ENCODE results near the gene DYNC1I2. TPM values are rescaled to one million over a fixed set of nuclear protein-coding genes. Genes with fewer than 3 reads are reported as not detected.

DYNC1I2 gene
- total RNA-seq, 4 donors from 2014 or later = 47.5 to 146 (median 101) TPM

- in situ Hi-C loops (cut with MboI; ENCODE audit: low pct_ligation_motif_present in 1 of 4, low pct_unique_long_range_greater_than_20kb in 1 of 4, low sequenced_read_pairs in 3 of 4) (no loop called here), intact Hi-C loops (cut with DNase I; ENCODE audit: low total_unique reads) (no loop called here)
- Histone ChIP-seq H3K4me1 (no peaks in the 10 kb centered on the region), H3K27ac (no peak overlapping the region), H3K4me3 (no peak overlapping the region), H3K27me3 (no peaks in the 10 kb centered on the region), H3K9me3 (no peaks in the 10 kb centered on the region), H3K36me3 (peaks cover 0 to 39% (median 19%) of the 10 kb centered on the region in 4 donors)
- 94 to 100% methylated on average over 1 of the region's 1 CpG for WGBS, 2 donors (ENCODE audit: low coverage in 1 of 2)
- DNase-seq = no peak
- TF ChIP-seq POLR2AphosphoS5 (IDR thresholded peaks at IDR 0.05) = no peak
- TF ChIP-seq EP300 (IDR thresholded peaks at IDR 0.05; ENCODE audit: low read depth) = no peak
- no peak for TF ChIP-seq CTCF (IDR thresholded peaks at IDR 0.05)
- no peak for TF ChIP-seq POLR2A (IDR thresholded peaks at IDR 0.05)
Observed at GRCh38 chr2:171726847-171727450, 39.7 kb downstream of the DYNC1I2 start.

DNA sequence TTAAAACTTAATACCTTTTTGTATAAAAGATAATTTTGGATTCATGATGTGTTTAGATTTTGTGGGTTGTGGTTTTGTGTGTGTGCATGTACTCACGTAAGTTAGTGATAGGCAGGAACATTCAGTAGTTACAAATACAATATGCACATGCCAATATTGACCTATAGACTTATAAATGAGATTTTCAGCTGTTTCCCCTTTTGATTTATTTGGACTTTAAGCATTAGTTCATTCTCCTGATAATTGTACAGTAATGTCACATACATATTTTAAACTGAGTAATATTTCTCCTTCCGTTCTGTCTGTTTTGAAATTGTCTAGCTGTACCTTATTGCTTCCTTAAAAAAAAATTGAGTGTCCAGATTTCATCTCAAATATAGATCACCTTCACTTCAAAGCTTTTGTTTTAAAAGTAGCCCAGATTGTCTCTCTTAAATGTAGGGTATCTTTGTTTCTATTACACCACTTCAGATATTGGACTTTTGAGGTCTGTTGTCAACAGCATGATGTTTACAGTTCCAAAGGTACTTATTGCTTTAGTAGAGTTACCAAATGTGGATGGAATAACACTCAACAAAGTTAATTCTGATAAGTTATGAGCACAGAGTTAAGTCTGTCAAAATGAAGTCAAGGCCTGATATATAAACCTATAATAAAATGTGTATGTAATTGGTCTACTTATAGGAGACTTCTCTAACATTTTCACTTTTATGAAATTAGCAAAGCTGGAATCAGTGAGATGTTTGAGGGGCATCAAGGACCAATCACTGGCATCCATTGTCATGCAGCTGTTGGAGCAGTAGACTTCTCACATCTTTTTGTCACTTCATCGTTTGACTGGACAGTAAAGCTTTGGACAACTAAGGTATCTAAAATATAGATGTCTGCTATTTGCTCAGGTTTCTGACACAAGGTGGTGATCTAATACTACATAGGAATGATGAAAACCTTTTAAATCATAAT is 42.0 kb downstream of the DYNC1I2 start:
- WGBS, 2 donors (ENCODE audit: low coverage in 1 of 2) = 70 to 94% methylated on average over 3 of the region's 3 CpGs
- in situ Hi-C loops (cut with MboI; ENCODE audit: low pct_ligation_motif_present in 1 of 4, low pct_unique_long_range_greater_than_20kb in 1 of 4, low sequenced_read_pairs in 3 of 4) (no loop called here), intact Hi-C loops (cut with DNase I; ENCODE audit: low total_unique reads) (no loop called here)
- Histone ChIP-seq H3K4me1 (no peaks in the 10 kb centered on the region), H3K4me3 (no peak overlapping the region), H3K27me3 (no peaks in the 10 kb centered on the region), H3K36me3 (peaks cover 0 to 45% (median 19%) of the 10 kb centered on the region in 4 donors), H3K9me3 (no peaks in the 10 kb centered on the region), H3K27ac (no peak overlapping the region)
- no peak for DNase-seq
- TF ChIP-seq EP300 (IDR thresholded peaks at IDR 0.05; ENCODE audit: low read depth) = no peak
- TF ChIP-seq CTCF (IDR thresholded peaks at IDR 0.05) = no peak
- no peak for TF ChIP-seq POLR2A (IDR thresholded peaks at IDR 0.05)
- TF ChIP-seq POLR2AphosphoS5 (IDR thresholded peaks at IDR 0.05) = no peak

DNA sequence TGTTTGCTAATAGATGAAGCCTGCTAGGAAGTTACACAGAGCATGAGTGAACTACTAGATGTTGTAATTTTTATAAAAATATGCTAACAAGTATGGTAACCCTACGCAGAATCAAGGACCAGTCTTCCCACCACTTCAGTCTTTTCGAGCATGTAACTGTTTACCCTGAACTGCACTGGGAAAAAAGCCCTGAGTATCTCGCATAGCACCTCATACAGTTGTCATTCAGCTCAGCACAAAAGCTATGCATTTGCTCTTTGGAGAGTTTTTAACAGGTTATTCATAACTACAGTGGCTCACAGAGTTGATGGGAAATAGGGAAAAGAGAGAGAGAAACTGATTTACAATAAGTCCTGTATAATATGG is 42.7 kb downstream of the DYNC1I2 start:
- TF ChIP-seq CTCF (IDR thresholded peaks at IDR 0.05) = no peak
- no peak for TF ChIP-seq POLR2A (IDR thresholded peaks at IDR 0.05)
- no peak for TF ChIP-seq POLR2AphosphoS5 (IDR thresholded peaks at IDR 0.05)
- no peak for TF ChIP-seq EP300 (IDR thresholded peaks at IDR 0.05; ENCODE audit: low read depth)
- Histone ChIP-seq H3K9me3 (no peaks in the 10 kb centered on the region), H3K4me1 (no peaks in the 10 kb centered on the region), H3K27me3 (no peaks in the 10 kb centered on the region), H3K36me3 (peaks cover 0 to 45% (median 21%) of the 10 kb centered on the region in 4 donors), H3K27ac (no peak overlapping the region), H3K4me3 (no peak overlapping the region)
- intact Hi-C loops (cut with DNase I; ENCODE audit: low total_unique reads) (no loop called here), in situ Hi-C loops (cut with MboI; ENCODE audit: low pct_ligation_motif_present in 1 of 4, low pct_unique_long_range_greater_than_20kb in 1 of 4, low sequenced_read_pairs in 3 of 4) (no loop called here)
- 63 to 67% methylated on average over 3 of the region's 3 CpGs for WGBS, 2 donors (ENCODE audit: low coverage in 1 of 2)
- no peak for DNase-seq

GRCh38 chr2:171735991-171736710 is 48.9 kb downstream of the DYNC1I2 start:
- in situ Hi-C loops (cut with MboI; ENCODE audit: low pct_ligation_motif_present in 1 of 4, low pct_unique_long_range_greater_than_20kb in 1 of 4, low sequenced_read_pairs in 3 of 4) = no loop called here
- no peak for DNase-seq
- TF ChIP-seq POLR2A (IDR thresholded peaks at IDR 0.05) (no peak), POLR2AphosphoS5 (IDR thresholded peaks at IDR 0.05) (no peak), EP300 (IDR thresholded peaks at IDR 0.05; ENCODE audit: low read depth) (no peak), CTCF (IDR thresholded peaks at IDR 0.05) (no peak)
- WGBS, 2 donors (ENCODE audit: low coverage in 1 of 2) = 89 to 97% methylated on average over 3 to 4 of the region's 4 CpGs
- Histone ChIP-seq H3K36me3 (peaks cover 0 to 39% (median 6%) of the 10 kb centered on the region in 4 donors), H3K27me3 (no peaks in the 10 kb centered on the region), H3K27ac (no peak overlapping the region), H3K4me3 (no peak overlapping the region), H3K9me3 (no peaks in the 10 kb centered on the region), H3K4me1 (no peaks in the 10 kb centered on the region)
- intact Hi-C loops (cut with DNase I; ENCODE audit: low total_unique reads) = no loop called here

All from transverse colon (tissue), 4 donors.